GM21360 (cell line): ENCODE data around the gene KLHL25.

Experiments
- ATAC-seq: cut with Tn5 transposase; IDR thresholded peaks from one replicate; pipeline ENCODE4 v1.9.1; 2021; ENCODE audit warnings: mild to moderate bottlenecking, moderate library complexity; ENCODE audit not compliant: unreplicated experiment

The KLHL25 gene

GRCh38 chr15:85777250-85778106 is 17.2 kb downstream of the KLHL25 start:
- ATAC-seq: no peak

GRCh38 chr15:85773970-85774369 is 20.8 kb downstream of the KLHL25 start:
- ATAC-seq: no peak

GRCh38 chr15:85773249-85773648 is 21.5 kb downstream of the KLHL25 start:
- ATAC-seq: no peak

GRCh38 chr15:85772668-85773067 is 22.1 kb downstream of the KLHL25 start:
- ATAC-seq: no peak

GRCh38 chr15:85771781-85772445 is 22.8 kb downstream of the KLHL25 start:
- no peak for ATAC-seq

GRCh38 chr15:85771271-85771670 is 23.5 kb downstream of the KLHL25 start:
- ATAC-seq: no peak

- no peak for ATAC-seq
Measured at GRCh38 chr15:85770096-85771041, 24.4 kb downstream of the KLHL25 start.

- ATAC-seq: no peak
Measured at GRCh38 chr15:85769182-85769900, 25.4 kb downstream of the KLHL25 start.

- no peak for ATAC-seq
Measured at GRCh38 chr15:85768595-85769168, 26.0 kb downstream of the KLHL25 start.

- no peak for ATAC-seq
Measured at GRCh38 chr15:85767785-85768529, 26.8 kb downstream of the KLHL25 start.

- no peak for ATAC-seq
Measured at GRCh38 chr15:85766001-85766831, 28.5 kb downstream of the KLHL25 start.

GRCh38 chr15:85764649-85765277 is 30.0 kb downstream of the KLHL25 start:
- ATAC-seq: no peak

- ATAC-seq: no peak
Measured at GRCh38 chr15:85763673-85764633, 30.8 kb downstream of the KLHL25 start.

- ATAC-seq: no peak
Measured at GRCh38 chr15:85763157-85763556, 31.6 kb downstream of the KLHL25 start.

- ATAC-seq: no peak
Measured at GRCh38 chr15:85762756-85763127, 32.0 kb downstream of the KLHL25 start.

- ATAC-seq: no peak
Measured at GRCh38 chr15:85762039-85762755, 32.5 kb downstream of the KLHL25 start.
